Measurements from ENCODE around the gene GADD45GIP1. TPM values are rescaled to one million over a fixed set of nuclear protein-coding genes. Genes with fewer than 3 reads are reported as not detected.
"Not testable (repeated sequence)": the region's sequence is repeated elsewhere in the genome, so short reads cannot be mapped to it uniquely, and the experiment has no call there.

GADD45GIP1 gene
- polyA plus RNA-seq, 1 donor from 2014 or later = 21.3 TPM

GRCh38 chr19:12979974-12980373 lies 23.0 kb upstream of the GADD45GIP1 start:
- no peaks in the 10 kb centered on the region for H3K36me3 ChIP-seq (ENCODE audit: insufficient read depth, low read length)
- H3K4me3 ChIP-seq (ENCODE audit: low read length) = no peak overlapping the region
- H3F3A ChIP-seq (ENCODE audit: insufficient read depth, low read length, poor library complexity, severe bottlenecking) = no peaks in the 10 kb centered on the region
- H3K4me2 ChIP-seq (ENCODE audit: low read length) = no peak overlapping the region
- H3K27me3 ChIP-seq (ENCODE audit: insufficient read depth, low read depth, low read length) = peaks cover 11% of the 10 kb centered on the region
- H3K27ac ChIP-seq (ENCODE audit: low read length) = no peak overlapping the region
- H3K9me2 ChIP-seq (ENCODE audit: insufficient read depth, low read length) = no peaks in the 10 kb centered on the region
- H4K20me1 ChIP-seq (ENCODE audit: insufficient read depth) = no peaks in the 10 kb centered on the region
- TF ChIP-seq POLR2AphosphoS5 (IDR thresholded peaks at IDR 0.05) (no peak), EP300 (conservative IDR thresholded peaks at IDR 0.05; ENCODE audit: poor library complexity, severe bottlenecking) (no peak), RAD21 (conservative IDR thresholded peaks at IDR 0.05) (no peak), CTCF (IDR thresholded peaks at IDR 0.05; ENCODE audit: poor library complexity, severe bottlenecking) (no peak), SMC3 (conservative IDR thresholded peaks at IDR 0.05; ENCODE audit: poor library complexity) (no peak), TAF1 (IDR thresholded peaks at IDR 0.05; ENCODE audit: low read depth) (no peak), EZH2 (IDR thresholded peaks at IDR 0.05; ENCODE audit: borderline replicate concordance, insufficient read depth, low read length, poor library complexity, severe bottlenecking) (no peak), MXI1 (conservative IDR thresholded peaks at IDR 0.05; ENCODE audit: poor library complexity, severe bottlenecking) (no peak), REST (IDR thresholded peaks at IDR 0.05; ENCODE audit: borderline replicate concordance) (no peak)
- H3K9ac ChIP-seq (ENCODE audit: low read length) = no peak overlapping the region
- H3K9me3 ChIP-seq (ENCODE audit: low read length) = no peaks in the 10 kb centered on the region
- no peaks in the 10 kb centered on the region for H3K79me2 ChIP-seq (replicated peaks; ENCODE audit: insufficient read depth, low read length)
- H2AFZ ChIP-seq (ENCODE audit: low read depth, low read length) = no peak overlapping the region

- H3K4me3 ChIP-seq (ENCODE audit: low read length); H3K27ac ChIP-seq (ENCODE audit: low read length): not testable (repeated sequence)
Measured at GRCh38 chr19:12976109-12976508, 19.1 kb upstream of the GADD45GIP1 start.

GRCh38 chr19:12975221-12975741 lies 18.3 kb upstream of the GADD45GIP1 start:
- no peaks in the 10 kb centered on the region for H3K9me2 ChIP-seq (ENCODE audit: insufficient read depth, low read length)
- H3K36me3 ChIP-seq (ENCODE audit: insufficient read depth, low read length) = no peaks in the 10 kb centered on the region
- H3K9me3 ChIP-seq (ENCODE audit: low read length) = no peaks in the 10 kb centered on the region
- H2AFZ ChIP-seq (ENCODE audit: low read depth, low read length) = no peak overlapping the region
- H4K20me1 ChIP-seq (ENCODE audit: insufficient read depth) = no peaks in the 10 kb centered on the region
- H3K4me3 ChIP-seq (ENCODE audit: low read length) = no peak overlapping the region
- H3K27ac ChIP-seq (ENCODE audit: low read length) = no peak overlapping the region
- no peaks in the 10 kb centered on the region for H3K79me2 ChIP-seq (replicated peaks; ENCODE audit: insufficient read depth, low read length)
- no peaks in the 10 kb centered on the region for H3K27me3 ChIP-seq (ENCODE audit: insufficient read depth, low read depth, low read length)
- no peaks in the 10 kb centered on the region for H3F3A ChIP-seq (ENCODE audit: insufficient read depth, low read length, poor library complexity, severe bottlenecking)
- no peak overlapping the region for H3K9ac ChIP-seq (ENCODE audit: low read length)
- H3K4me2 ChIP-seq (ENCODE audit: low read length) = no peak overlapping the region
- TF ChIP-seq RAD21 (conservative IDR thresholded peaks at IDR 0.05) = no peak
- TF ChIP-seq REST (IDR thresholded peaks at IDR 0.05; ENCODE audit: borderline replicate concordance) = no peak
- TF ChIP-seq SMC3 (conservative IDR thresholded peaks at IDR 0.05; ENCODE audit: poor library complexity) = no peak
- TF ChIP-seq EP300 (conservative IDR thresholded peaks at IDR 0.05; ENCODE audit: poor library complexity, severe bottlenecking) = no peak
- no peak for TF ChIP-seq TAF1 (IDR thresholded peaks at IDR 0.05; ENCODE audit: low read depth)
- no peak for TF ChIP-seq POLR2AphosphoS5 (IDR thresholded peaks at IDR 0.05)
- no peak for TF ChIP-seq EZH2 (IDR thresholded peaks at IDR 0.05; ENCODE audit: borderline replicate concordance, insufficient read depth, low read length, poor library complexity, severe bottlenecking)
- TF ChIP-seq CTCF (IDR thresholded peaks at IDR 0.05; ENCODE audit: poor library complexity, severe bottlenecking) = no peak
- no peak for TF ChIP-seq MXI1 (conservative IDR thresholded peaks at IDR 0.05; ENCODE audit: poor library complexity, severe bottlenecking)

More at GRCh38 chr19:12976109-12976508, 19.1 kb upstream of the GADD45GIP1 start:
- H4K20me1 ChIP-seq (ENCODE audit: insufficient read depth); H3F3A ChIP-seq (ENCODE audit: insufficient read depth, low read length, poor library complexity, severe bottlenecking); H3K36me3 ChIP-seq (ENCODE audit: insufficient read depth, low read length); H2AFZ ChIP-seq (ENCODE audit: low read depth, low read length); H3K9me2 ChIP-seq (ENCODE audit: insufficient read depth, low read length); H3K9me3 ChIP-seq (ENCODE audit: low read length); H3K9ac ChIP-seq (ENCODE audit: low read length); H3K79me2 ChIP-seq (replicated peaks; ENCODE audit: insufficient read depth, low read length); H3K4me2 ChIP-seq (ENCODE audit: low read length); H3K27me3 ChIP-seq (ENCODE audit: insufficient read depth, low read depth, low read length): not testable (repeated sequence)
